K562 (cell line): Measurements from ENCODE around the gene PPP1R13L. TPM values are rescaled to one million over a fixed set of nuclear protein-coding genes. Genes with fewer than 3 reads are reported as not detected.
A peak's percentile ranks its signal among the peaks of the same experiment; 100 is the strongest.

Experiments used
- ATF3 ChIP-seq, 2 experiments: fragments of 450-650 bp in 1 of 2; sonication (generic) in 1 of 2; formaldehyde crosslinking in 1 of 2; IDR thresholded peaks in 1 of 2; conservative IDR thresholded peaks in 1 of 2; 2 replicates each; pipeline versions ENCODE4 v1.6.1 to v1.8.1; 2016 to 2023; ENCODE audit warnings: mild to moderate bottlenecking in 2 of 2, moderate library complexity in 2 of 2, inconsistent platforms in 1 of 2, missing genetic modification reagents in 1 of 2
- CBX5 ChIP-seq: IDR thresholded peaks from 2 replicates; pipeline ENCODE4 v1.6.1; 2014; ENCODE audit warnings: low read depth, borderline replicate concordance
- DPF2 ChIP-seq: fragments of 450-650 bp; IDR thresholded peaks from 2 replicates; pipeline ENCODE4 v1.6.1; 2016
- E2F8 ChIP-seq: fragments of 450-650 bp; IDR thresholded peaks from 2 replicates; pipeline ENCODE4 v1.7.1; 2018; ENCODE audit warnings: mild to moderate bottlenecking, low read depth; ENCODE audit not compliant: partially characterized antibody
- HDAC2 ChIP-seq: fragments of 450-650 bp; IDR thresholded peaks from 2 replicates; pipeline ENCODE4 v1.6.1; 2016; ENCODE audit warnings: mild to moderate bottlenecking
- JUND ChIP-seq, 2 experiments: IDR thresholded peaks; 2 replicates in 1 of 2; 3 replicates in 1 of 2; pipeline ENCODE4 v1.6.1; 2011; ENCODE audit warnings: borderline replicate concordance in 2 of 2, low read depth in 2 of 2, low read length in 2 of 2, improper control_type of control experiment in 1 of 2, missing biosample characterization in 1 of 2, missing genetic modification characterization in 1 of 2, missing genetic modification reagents in 1 of 2
- PBX2 ChIP-seq, 2 experiments: IDR thresholded peaks in 1 of 2; conservative IDR thresholded peaks in 1 of 2; 2 replicates each; pipeline ENCODE4 v1.6.1; 2016; ENCODE audit warnings: low read depth in 2 of 2, mild to moderate bottlenecking in 1 of 2, missing compliant biosample characterization in 1 of 2, missing genetic modification characterization in 1 of 2, moderate library complexity in 1 of 2
- PRPF4 ChIP-seq: fragments of 200-400 bp; formaldehyde crosslinking; IDR thresholded peaks from one replicate; pipeline ENCODE4 v1.6.1; 2017; ENCODE audit warnings: low read length, low read depth, mild to moderate bottlenecking; ENCODE audit not compliant: insufficient read depth, poor library complexity, severe bottlenecking
- PYGO2 ChIP-seq: fragments of 450-650 bp; IDR thresholded peaks from 2 replicates; pipeline ENCODE4 v1.6.1; 2016; ENCODE audit warnings: mild to moderate bottlenecking, missing genetic modification characterization, moderate library complexity, missing compliant biosample characterization
- SIN3A ChIP-seq, 2 experiments: fragments of 150-350 bp in 1 of 2; IDR thresholded peaks; 2 replicates each; pipeline ENCODE4 v1.6.1; 2011 to 2016; ENCODE audit warnings: borderline replicate concordance in 2 of 2, low read depth in 2 of 2, low read length in 2 of 2, mild to moderate bottlenecking in 2 of 2, moderate library complexity in 2 of 2; ENCODE audit not compliant: control insufficient read depth in 1 of 2
- TAF9B ChIP-seq: fragments of 450-650 bp; IDR thresholded peaks from 2 replicates; pipeline ENCODE4 v1.6.1; 2018; ENCODE audit warnings: mild to moderate bottlenecking; ENCODE audit not compliant: partially characterized antibody
- TEAD4 ChIP-seq, 2 experiments: sonication (generic) in 1 of 2; formaldehyde crosslinking in 1 of 2; IDR thresholded peaks; 2 replicates each; pipeline versions ENCODE4 v1.6.1 to v1.8.0; 2012 to 2022; ENCODE audit warnings: borderline replicate concordance in 1 of 2, inconsistent platforms in 1 of 2, low read length in 1 of 2, mild to moderate bottlenecking in 1 of 2, missing genetic modification reagents in 1 of 2
- TOE1 ChIP-seq, 2 experiments: fragments of 450-650 bp in 1 of 2; sonication (generic) in 1 of 2; formaldehyde crosslinking in 1 of 2; IDR thresholded peaks; 2 replicates each; pipeline versions ENCODE4 v1.7.1 to v1.8.0; 2016 to 2022; ENCODE audit warnings: borderline replicate concordance in 2 of 2, mild to moderate bottlenecking in 2 of 2, antibody characterized with exemption in 1 of 2, inconsistent platforms in 1 of 2, low read depth in 1 of 2, missing genetic modification reagents in 1 of 2, moderate library complexity in 1 of 2
- ZBTB1 ChIP-seq: sonication (generic); formaldehyde crosslinking; IDR thresholded peaks from 2 replicates; pipeline ENCODE4 v1.8.1; 2023; ENCODE audit warnings: missing genetic modification reagents, low read depth, mild to moderate bottlenecking, borderline replicate concordance
- ZNF780A ChIP-seq: fragments of 250-450 bp; sonication (Bioruptor Pico); IDR thresholded peaks from 2 replicates; pipeline ENCODE4 v1.5.0; 2021; ENCODE audit warnings: mild to moderate bottlenecking
- polyA plus RNA-seq, 8 experiments: library from polyadenylated mRNA; depleted of rRNA in 4 of 8; stranded (reverse) in 5 of 8; unstranded in 3 of 8; fragments of >200 nt; fragmentation: Nextera tagmentation in 2 of 8; fragmentation: Illumina TruSeq in 1 of 8; extraction: Ambion mirVana in 2 of 8; extraction: Trizol in 1 of 8; gene quantifications; 2 replicates each; pipeline versions ENCODE4 v1.2.1 to v1.2.3, GENCODE V29; 2011 to 2014; ENCODE audit warnings: inconsistent platforms in 1 of 8, missing spikeins in 1 of 8
- total RNA-seq, 7 experiments: library from RNA; depleted of rRNA in 6 of 7; stranded (reverse); fragments of >200 nt in 6 of 7; fragmentation: Illumina TruSeq in 2 of 7; extraction: Trizol in 2 of 7; gene quantifications; 2 replicates each; pipeline versions ENCODE4 v1.2.1 to v1.2.3, GENCODE V29; 2011 to 2021; ENCODE audit warnings: low replicate concordance in 1 of 7

The PPP1R13L gene
- total and polyA plus RNA-seq, 9 of the 15 experiments (the other 6 are each of a cell fraction or from before 2014, with no cell fraction given): 0.32 to 6.7 (median 2.0) TPM

GRCh38 chr19:45428384-45429231 lies 23.7 kb upstream of the PPP1R13L start (continued):
- TF ChIP-seq E2F8: no peak
- no peak for TF ChIP-seq PRPF4
- TF ChIP-seq PBX2 (CRISPR knock-in tag; IDR thresholded peaks at IDR 0.05; ENCODE audit: low read depth): no peak
- TF ChIP-seq PBX2 (tag; conservative IDR thresholded peaks at IDR 0.05; ENCODE audit: low read depth): no peak
- peak; percentile 98 for TF ChIP-seq HDAC2
- TF ChIP-seq JUND (IDR thresholded peaks at IDR 0.05; ENCODE audit: borderline replicate concordance, low read depth, low read length): no peak
- peak; percentile 27; the same call in 1 of the 3 replicates for TF ChIP-seq JUND (tag; IDR thresholded peaks at IDR 0.05; ENCODE audit: borderline replicate concordance, low read depth, low read length)
- TF ChIP-seq CBX5: no peak
- no peak for TF ChIP-seq ZNF780A (CRISPR knock-in tag)
- no peak for TF ChIP-seq TEAD4 (IDR thresholded peaks at IDR 0.05; ENCODE audit: low read length)
- no peak for TF ChIP-seq TEAD4 (CRISPR knock-in tag; IDR thresholded peaks at IDR 0.05; ENCODE audit: borderline replicate concordance)
- peak; percentile 58; the same call in 1 of the 2 replicates for TF ChIP-seq TOE1 (IDR thresholded peaks at IDR 0.05; ENCODE audit: borderline replicate concordance)
- no peak for TF ChIP-seq TOE1 (CRISPR knock-in tag; IDR thresholded peaks at IDR 0.05; ENCODE audit: borderline replicate concordance, low read depth)
- TF ChIP-seq DPF2: peak; percentile 60; the same call in 1 of the 2 replicates
- TF ChIP-seq ZBTB1: no peak
- no peak for TF ChIP-seq PYGO2 (tag)
- no peak for TF ChIP-seq SIN3A (IDR thresholded peaks at IDR 0.05; ENCODE audit: borderline replicate concordance in 2 of 2, control insufficient read depth in 1 of 2, low read depth in 2 of 2, low read length in 2 of 2)
- no peak for TF ChIP-seq TAF9B
- TF ChIP-seq ATF3 (IDR thresholded peaks at IDR 0.05): peak; percentile 81
- TF ChIP-seq ATF3 (CRISPR knock-in tag; conservative IDR thresholded peaks at IDR 0.05): peak; percentile 71; the same call in 1 of the 2 replicates
